ENCODE data around the gene DARS2. TPM values are rescaled to one million over a fixed set of nuclear protein-coding genes. Genes with fewer than 3 reads are reported as not detected.

DARS2 gene
- total RNA-seq, 1 donor from 2014 or later, result 12.9 TPM

GRCh38 chr1:173887627-173888026, 63.2 kb downstream of the DARS2 start:
- no peak for TF ChIP-seq CTCF (IDR thresholded peaks at IDR 0.05; ENCODE audit: insufficient read depth, low read length, severe bottlenecking)
- H3K36me3 ChIP-seq (ENCODE audit: control insufficient read depth, insufficient read depth, low read length), result no peaks in the 10 kb centered on the region
- no peaks in the 10 kb centered on the region for H3K27me3 ChIP-seq (ENCODE audit: control insufficient read depth, insufficient read depth, low read length)
- no peak for DNase-seq (ENCODE audit: low read depth)
- no peak for FAIRE-seq
- H3K4me3 ChIP-seq (ENCODE audit: low read depth, low read length), result no peak overlapping the region

- TF ChIP-seq CTCF (IDR thresholded peaks at IDR 0.05; ENCODE audit: insufficient read depth, low read length, severe bottlenecking), result no peak
- H3K4me3 ChIP-seq (ENCODE audit: low read depth, low read length), result no peak overlapping the region
- DNase-seq (ENCODE audit: low read depth) (no peak), FAIRE-seq (no peak)
- H3K27me3 ChIP-seq (ENCODE audit: control insufficient read depth, insufficient read depth, low read length), result no peaks in the 10 kb centered on the region
- H3K36me3 ChIP-seq (ENCODE audit: control insufficient read depth, insufficient read depth, low read length), result no peaks in the 10 kb centered on the region
These were observed 64.3 kb downstream of the DARS2 start for GRCh38 chr1:173888749-173889148.

- no peak for TF ChIP-seq CTCF (IDR thresholded peaks at IDR 0.05; ENCODE audit: insufficient read depth, low read length, severe bottlenecking)
- Histone ChIP-seq H3K36me3 (ENCODE audit: control insufficient read depth, insufficient read depth, low read length) (no peaks in the 10 kb centered on the region), H3K27me3 (ENCODE audit: control insufficient read depth, insufficient read depth, low read length) (no peaks in the 10 kb centered on the region), H3K4me3 (ENCODE audit: low read depth, low read length) (no peak overlapping the region)
- no peak for DNase-seq (ENCODE audit: low read depth)
- FAIRE-seq, result no peak
These were observed 65.4 kb downstream of the DARS2 start for GRCh38 chr1:173889885-173890284.

GRCh38 chr1:173893611-173894010, 69.1 kb downstream of the DARS2 start:
- FAIRE-seq (no peak), DNase-seq (ENCODE audit: low read depth) (peak; percentile 30)
- no peak overlapping the region for H3K4me3 ChIP-seq (ENCODE audit: low read depth, low read length)
- no peaks in the 10 kb centered on the region for H3K36me3 ChIP-seq (ENCODE audit: control insufficient read depth, insufficient read depth, low read length)
- TF ChIP-seq CTCF (IDR thresholded peaks at IDR 0.05; ENCODE audit: insufficient read depth, low read length, severe bottlenecking), result no peak
- H3K27me3 ChIP-seq (ENCODE audit: control insufficient read depth, insufficient read depth, low read length), result no peaks in the 10 kb centered on the region

DNA sequence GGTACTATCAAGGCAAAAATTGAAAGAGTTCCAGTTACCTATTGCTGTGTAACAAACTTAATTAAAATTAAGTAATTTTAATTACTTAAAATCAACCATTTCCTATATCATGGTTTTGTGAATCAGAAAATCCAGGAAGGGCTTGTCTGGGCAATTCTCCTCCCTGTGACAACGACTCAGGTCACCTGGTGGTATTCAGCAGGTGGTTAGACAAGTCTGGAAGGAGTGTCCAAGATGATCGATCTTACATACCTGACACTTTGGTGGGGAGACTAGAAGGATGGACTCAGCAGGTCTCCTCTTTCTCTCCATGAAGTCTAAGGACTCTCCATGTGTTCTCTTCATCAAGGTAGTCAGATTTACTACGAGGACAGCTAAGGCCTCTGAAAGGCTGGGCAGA, 69.7 kb downstream of the DARS2 start:
- no peak for TF ChIP-seq CTCF (IDR thresholded peaks at IDR 0.05; ENCODE audit: insufficient read depth, low read length, severe bottlenecking)
- no peaks in the 10 kb centered on the region for H3K27me3 ChIP-seq (ENCODE audit: control insufficient read depth, insufficient read depth, low read length)

GRCh38 chr1:173900427-173900826, 76.0 kb downstream of the DARS2 start:
- no peak for FAIRE-seq
- H3K27me3 ChIP-seq (ENCODE audit: control insufficient read depth, insufficient read depth, low read length), result no peaks in the 10 kb centered on the region
- TF ChIP-seq CTCF (IDR thresholded peaks at IDR 0.05; ENCODE audit: insufficient read depth, low read length, severe bottlenecking), result no peak
- DNase-seq (ENCODE audit: low read depth), result no peak
- no peak overlapping the region for H3K4me3 ChIP-seq (ENCODE audit: low read depth, low read length)
- no peaks in the 10 kb centered on the region for H3K36me3 ChIP-seq (ENCODE audit: control insufficient read depth, insufficient read depth, low read length)

More for the DNA sequence above, 69.7 kb downstream of the DARS2 start:
- peak; percentile 44 for DNase-seq (ENCODE audit: low read depth)
- no peak for FAIRE-seq
- no peak overlapping the region for H3K4me3 ChIP-seq (ENCODE audit: low read depth, low read length)
- no peaks in the 10 kb centered on the region for H3K36me3 ChIP-seq (ENCODE audit: control insufficient read depth, insufficient read depth, low read length)

Data from bronchial epithelial cell (primary cell).